GM19397 (cell line): ENCODE measurements around the gene RTN4R.

Experiments
- ATAC-seq: cut with Tn5 transposase; IDR thresholded peaks from one replicate; pipeline ENCODE4 v1.9.1; 2021; ENCODE audit warnings: mild to moderate bottlenecking, moderate library complexity; ENCODE audit not compliant: unreplicated experiment

The RTN4R gene

DNA sequence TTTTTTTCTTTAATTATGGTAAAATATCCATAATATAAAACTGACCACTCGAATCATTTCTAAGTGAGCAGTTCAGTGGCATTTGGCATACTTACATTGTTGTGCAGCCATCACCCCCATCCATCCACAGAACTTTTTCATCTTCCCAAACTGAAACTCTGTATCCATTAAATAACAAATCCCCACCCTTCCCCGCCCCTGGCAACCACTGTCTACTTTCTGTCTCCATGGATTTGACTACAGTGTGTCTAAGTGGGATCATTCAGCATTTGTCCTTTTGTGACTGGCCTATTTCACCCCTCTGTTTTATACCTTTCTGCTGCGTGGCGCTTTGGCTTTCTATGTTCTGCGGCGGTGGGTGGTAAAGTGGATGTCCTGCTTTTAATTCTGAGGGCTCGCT is 49.1 kb downstream of the RTN4R start:
- ATAC-seq: no peak

DNA sequence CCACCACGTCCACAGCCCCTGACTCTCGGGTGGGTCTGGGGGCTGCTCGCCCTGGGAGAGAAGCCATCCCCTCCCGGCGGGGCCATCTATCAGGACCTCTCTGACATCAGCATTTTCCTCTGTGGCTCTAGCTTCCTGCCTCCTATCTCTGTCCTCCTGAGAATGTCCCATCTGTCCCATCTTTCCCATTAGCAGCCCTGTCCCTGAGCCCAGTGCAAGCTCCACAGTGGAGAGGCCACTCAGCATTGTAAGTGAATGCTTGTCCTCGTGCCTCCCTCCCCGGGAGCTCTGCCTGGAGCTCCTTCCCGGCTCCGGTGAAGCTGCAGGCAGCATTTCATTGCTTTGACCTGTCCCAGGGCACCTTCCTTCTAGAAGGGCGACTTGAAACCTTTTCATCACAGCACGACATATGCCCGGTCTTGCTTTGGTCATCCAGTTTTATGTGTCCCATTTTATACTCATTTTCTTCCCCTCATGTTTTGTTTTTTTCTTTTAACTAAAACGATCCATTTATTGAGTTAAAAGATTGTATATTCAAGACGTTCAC is 49.7 kb downstream of the RTN4R start:
- ATAC-seq: no peak

DNA sequence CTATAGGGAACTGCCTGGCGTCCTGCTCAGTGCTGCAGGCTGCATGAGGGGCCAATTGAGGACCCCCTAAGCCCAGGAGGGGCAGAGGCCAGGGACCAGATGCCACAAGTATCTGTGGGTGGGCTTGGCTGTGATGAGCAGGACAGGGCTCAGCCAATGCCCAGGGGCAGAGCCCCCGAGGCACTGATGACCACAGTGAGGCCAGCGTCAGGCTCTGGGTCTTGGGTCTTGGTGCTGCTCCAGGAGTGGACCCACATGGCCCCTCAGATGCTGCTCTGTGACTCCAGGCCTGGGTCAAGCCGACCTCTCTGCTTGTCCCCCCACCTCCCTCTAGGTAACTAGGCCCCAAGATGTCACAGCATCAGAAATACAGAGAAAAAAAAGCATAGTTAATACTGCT is 50.6 kb downstream of the RTN4R start:
- no peak for ATAC-seq

DNA sequence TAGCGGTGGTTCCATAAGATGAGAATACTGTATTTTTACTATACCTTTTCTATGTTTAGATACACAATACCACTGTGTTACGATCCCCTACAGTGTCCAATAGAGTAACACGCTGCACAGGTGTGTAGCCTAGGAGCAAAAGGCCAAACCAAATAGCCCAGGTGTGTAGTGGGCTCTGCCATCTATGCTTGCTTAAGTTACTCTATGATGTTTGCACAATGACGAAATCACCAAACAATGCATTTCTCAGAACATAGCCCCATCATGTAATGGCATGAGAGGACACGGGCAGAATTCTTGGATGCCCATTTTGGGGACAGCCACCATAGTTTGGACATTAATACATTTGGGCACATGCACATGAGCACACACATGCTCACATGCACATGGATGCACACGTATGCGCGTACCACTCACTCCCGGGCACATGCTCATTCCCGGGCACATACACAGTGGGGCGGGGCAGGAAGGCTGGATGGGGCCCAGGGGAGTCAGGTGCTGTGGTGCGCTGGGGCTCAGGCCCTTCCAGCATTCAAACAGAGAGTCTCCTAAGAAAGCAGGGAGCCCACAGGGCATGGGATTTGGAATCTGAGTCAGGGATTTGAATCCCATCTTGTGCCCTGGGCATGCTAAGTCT is 51.1 kb downstream of the RTN4R start:
- no peak for ATAC-seq

DNA sequence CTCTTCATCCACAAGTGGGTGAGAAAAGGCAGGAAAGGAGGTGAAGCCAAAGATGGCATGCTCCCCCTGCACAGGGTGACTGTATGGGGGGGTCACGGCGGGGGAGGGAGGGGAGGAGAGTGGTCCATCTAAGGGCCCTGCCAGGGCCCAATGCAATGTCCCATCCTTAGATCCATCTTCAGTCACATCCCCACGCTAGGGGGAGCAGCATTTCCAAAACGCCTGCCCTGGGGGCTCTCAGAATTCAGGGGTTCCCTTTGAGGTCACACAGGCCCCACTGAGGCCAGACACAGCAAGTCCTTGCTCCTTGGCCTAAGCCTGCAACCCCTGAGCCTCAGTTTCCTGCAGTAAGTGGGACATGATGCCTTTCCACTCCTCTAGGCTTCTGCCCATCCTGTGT is 52.4 kb downstream of the RTN4R start:
- no peak for ATAC-seq

DNA sequence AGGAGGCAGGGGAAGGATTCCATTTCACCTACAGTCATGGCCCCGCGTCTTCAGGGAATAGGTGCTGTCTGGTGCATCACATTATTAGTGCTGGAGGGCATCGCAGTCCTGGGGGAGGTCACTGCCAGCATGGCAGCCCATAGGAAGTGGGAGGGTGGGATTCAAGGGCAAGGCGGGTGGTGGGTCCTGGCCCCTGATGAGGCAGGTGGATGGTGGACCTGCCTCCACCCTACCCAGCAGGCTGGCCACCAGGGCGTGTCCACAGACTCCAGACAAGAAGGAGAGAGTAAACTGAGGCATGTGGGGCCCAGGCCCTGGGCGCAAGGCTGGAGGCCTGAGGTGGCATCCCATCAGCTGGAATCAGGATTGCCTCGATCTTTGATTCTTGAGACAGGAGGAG is 53.3 kb downstream of the RTN4R start:
- no peak for ATAC-seq

DNA sequence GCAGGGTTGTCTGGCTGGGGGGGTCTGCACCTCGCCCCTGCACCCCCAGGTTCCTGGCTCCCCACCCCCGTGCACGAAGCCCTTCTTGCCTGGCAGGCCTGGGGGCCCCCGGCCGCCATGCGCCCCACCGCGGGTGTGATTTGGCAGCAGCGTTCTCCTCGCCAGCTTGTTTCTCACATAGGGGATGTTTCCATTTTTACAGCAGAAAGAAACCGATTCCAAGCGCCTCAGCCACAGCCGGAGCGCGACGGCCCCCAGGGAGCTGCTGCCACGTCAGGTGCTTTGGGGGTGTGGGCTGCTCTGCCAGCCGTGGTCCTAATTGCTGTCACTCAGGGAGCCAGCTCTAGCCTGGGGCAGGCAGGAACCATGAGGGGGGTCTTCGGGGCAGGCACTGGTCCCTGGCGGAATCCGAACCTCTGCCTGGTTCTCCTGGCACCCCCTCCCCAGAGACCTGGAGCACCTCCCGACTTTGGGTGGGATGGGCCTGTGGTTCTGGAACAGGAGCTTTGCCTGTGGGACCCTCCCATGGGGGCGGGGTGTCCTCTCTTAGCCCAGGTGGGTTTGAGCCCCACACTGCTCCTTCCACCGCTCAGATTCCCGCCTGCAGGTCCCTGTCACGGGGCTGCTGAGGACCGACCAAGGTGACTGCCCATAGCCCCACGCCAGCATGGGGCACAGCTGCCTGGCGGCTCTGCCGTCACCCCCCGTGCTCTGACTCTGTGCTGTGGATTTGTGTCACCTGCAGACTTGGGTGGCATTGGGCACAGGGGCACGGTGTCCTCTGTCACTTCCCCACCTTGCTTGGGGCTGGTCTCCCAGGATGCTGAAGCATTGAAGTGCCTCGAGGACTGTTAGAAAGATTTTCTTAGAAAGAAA is 54.0 kb downstream of the RTN4R start:
- no peak for ATAC-seq

DNA sequence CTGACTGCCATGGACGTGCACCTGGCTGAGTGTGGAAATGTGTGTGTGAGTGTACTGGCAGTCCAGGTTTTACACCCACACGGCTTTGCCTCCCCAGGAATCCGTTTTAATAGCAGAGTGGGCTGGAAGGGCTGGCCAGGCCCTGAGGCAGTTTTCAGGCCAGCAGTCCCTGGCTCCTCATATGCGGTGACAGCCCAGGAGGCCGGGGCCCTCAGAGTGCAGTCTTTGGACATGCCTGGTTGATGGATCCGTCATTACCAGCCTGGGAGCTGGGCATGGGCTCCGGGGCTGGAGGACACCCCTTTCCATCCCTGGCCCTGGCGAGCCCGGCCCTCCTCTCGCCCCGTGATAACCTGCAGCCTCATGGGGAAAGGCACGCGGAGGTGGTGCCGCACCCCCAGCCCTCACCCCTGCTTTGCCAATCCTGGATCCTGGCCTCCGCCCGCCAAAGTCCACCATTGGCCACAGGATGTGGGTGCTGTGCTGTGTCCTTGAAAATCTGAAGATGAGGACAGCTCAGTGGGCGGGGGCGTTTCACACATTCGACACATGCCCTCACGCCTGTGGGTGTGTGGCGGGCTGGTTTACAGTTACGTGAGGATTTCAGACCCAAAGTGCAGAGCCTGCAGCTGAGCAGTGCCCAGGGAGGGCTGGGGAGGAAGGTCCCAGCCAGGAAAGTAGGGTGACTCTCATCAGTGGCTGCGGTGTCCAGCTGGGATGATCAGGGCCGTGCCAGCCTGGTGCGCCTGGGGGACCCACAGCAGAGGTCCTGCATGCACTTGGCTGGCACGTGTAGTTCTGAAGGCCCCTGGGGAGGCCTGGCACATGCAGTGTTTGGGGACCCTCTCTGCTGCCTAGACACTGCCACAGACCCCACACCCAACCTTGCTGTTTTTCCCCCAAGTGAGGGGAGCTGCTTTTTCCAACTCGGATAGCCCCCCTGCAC is 55.1 kb downstream of the RTN4R start:
- ATAC-seq: no peak

DNA sequence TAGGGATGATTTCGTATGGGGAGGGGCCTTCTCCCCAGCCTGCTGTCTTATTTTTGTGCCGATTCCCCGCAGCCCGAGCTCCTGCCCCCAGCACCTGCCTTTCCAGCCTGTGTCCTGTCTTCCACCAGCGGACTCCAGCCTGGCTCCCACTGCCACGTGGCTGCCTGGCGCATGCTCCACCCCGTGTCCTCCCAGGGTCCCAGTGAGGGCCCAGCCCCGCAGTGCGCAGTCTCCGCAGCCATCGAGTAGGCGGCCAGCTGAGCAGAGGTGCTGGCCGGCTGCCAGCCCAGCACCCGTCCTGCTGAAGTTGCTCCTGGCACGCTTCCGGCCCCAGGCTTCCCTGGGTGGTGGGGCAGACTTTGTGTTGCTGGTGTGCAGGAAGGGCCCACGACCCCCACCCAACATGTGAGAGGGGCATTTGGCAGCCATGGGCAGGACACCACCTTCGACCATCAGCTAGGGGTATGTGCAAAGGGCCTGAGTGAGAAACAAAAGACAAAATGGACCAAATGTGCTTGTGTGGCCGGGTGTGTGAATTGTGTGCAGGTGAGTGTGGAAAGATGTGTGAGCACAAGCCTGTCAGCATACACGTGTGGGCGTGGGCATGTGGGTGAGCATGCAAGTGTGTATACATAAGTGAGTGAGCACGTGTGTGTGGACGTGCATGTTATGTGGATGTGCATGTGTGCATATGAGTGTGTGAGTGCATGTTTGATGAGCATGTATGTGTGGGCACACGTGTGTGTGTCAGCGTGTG is 55.9 kb downstream of the RTN4R start:
- ATAC-seq: no peak

DNA sequence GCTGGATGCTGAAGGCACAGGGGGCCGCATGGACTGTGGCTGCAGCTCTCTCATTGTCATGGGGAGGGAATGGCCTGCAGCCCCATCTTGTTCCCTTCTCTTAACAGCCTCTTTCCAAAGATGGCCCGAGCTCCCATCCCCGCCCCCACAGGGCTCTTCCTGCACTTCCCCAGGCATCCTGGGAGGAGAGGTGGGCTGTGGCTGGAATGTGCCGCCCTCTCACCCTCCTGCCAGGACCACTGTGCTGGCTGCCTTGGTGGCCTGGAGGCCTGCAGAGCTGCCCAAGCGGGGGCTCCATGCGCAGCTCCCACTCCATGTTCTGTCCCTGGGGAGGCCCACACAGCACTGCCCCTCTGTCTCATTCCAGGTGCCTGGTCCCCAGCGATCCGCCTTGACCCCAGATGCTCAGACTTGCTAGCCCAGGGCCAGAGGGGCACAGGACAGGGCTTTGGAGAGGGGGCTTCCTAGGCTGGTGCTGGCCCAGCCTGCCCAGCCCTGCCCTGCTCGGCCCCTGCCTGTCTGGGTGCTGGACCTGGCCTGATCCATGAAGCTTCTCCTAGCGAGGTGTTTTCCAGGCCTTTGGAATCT is 56.6 kb downstream of the RTN4R start:
- no peak for ATAC-seq

DNA sequence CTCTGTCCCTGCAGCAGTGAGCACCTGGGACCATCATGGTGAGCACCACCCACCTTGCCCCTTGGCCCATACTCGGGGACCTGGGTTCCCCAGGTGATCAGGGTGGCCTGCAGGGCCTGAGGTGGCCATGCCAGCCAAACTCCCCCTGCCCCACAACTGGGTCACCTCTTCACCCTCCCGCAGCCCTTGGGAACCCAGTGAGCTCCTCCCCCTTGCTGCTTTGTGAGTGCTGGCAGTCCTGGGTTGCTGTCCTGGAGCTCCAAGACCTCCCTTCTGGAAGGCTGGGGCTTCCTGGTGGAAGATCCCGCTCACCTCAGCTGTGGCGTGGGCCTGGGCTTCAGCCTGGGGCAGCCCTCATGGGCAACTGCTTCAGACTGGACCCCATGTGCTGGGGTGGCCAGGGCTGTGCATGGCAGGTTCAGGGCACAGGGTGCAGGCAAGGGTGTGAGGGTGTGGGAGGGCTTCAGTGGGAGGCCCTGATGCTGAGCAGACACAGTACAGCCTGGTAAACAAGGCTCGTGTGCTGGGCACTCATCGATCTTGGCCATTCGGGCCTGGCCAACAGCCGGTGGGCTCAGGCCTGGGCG is 57.6 kb downstream of the RTN4R start:
- ATAC-seq: no peak

DNA sequence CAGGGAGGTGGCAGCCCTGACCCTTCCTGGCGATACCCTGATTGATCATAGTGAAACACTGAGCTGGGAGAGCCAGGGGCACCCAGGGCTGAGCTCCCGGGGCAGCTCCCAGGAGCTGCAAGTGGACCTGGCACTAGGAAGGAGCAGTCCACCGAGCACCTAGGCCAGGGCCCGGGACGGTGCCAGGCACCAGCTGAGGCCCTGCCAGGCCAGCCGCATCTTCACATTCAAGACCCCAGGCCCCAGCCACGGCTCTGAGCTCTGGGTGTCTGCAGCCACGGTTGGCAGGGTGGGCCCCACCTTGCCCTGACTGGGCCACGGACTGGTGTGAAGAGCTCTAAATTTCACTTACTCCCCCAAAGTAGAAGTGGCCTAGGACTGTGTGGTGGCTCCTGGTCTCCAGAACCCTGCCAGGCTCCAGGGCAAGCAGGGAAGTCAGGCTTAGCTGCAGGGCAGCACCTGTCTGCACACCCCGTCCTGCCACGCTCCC is 58.3 kb downstream of the RTN4R start:
- no peak for ATAC-seq

DNA sequence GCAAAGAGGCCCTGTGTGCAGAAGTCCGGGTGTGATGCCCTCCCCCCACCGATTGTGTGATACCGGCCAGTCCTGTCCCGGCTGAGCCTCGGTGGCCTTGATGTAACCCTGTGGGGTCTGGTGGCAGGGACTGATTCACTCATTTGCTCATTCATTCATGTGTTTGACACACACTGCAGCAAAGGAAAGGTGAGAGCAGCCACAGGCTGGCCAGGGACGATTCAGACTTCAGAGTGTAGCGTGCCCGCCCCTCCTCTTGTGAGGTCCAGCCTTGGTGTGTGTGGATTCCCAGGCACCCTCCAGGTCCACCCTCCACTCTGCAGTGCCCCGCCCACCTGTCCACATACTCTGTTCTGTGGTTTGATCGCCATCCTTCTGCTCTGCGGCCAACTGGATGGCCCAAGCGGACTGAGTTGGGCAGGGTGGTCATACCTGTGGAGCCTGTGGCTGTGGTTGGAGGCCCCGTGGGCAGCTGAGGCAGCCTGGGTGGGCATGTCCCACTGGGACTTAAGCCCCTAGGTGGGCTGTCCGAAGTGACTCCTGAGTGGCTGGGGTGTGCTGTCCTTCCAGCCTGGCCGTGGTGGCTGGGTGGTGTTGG is 59.3 kb downstream of the RTN4R start:
- no peak for ATAC-seq

DNA sequence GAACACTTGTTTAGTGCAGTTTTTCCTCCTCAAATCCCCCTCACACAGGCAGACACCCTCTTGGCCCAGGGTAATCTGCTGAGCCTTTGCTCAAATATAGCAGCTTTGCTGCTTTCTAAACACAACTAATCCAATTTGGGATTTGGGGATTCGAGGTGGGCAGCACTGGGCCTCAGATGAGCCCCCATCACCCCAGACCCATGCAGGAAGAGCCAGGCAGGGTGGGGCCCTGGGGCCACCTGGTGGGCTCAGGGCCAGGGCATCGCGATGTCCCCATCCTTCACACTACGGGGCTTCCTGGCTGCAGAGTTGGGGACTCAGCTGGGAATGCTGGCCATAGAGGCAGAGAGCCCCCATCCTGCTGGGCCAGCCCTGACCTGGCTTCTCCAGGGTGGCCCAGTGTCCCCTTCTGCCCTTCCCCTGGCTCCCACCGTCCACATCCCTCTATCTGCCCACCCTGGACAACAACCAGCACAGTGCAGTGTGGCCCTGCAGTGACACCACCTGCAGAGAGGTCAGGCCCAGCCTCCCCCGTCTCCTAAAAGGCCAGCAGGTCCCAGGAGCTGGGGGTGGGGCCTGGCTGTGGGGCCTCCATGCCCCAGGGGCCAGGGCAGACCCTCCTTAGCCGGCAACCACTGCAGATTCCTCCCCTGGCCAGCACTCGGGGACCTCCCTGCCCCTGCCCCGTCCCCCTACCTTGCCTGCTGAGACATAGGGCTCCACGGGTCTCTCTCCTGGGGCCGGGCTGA is 60.7 kb downstream of the RTN4R start:
- no peak for ATAC-seq

DNA sequence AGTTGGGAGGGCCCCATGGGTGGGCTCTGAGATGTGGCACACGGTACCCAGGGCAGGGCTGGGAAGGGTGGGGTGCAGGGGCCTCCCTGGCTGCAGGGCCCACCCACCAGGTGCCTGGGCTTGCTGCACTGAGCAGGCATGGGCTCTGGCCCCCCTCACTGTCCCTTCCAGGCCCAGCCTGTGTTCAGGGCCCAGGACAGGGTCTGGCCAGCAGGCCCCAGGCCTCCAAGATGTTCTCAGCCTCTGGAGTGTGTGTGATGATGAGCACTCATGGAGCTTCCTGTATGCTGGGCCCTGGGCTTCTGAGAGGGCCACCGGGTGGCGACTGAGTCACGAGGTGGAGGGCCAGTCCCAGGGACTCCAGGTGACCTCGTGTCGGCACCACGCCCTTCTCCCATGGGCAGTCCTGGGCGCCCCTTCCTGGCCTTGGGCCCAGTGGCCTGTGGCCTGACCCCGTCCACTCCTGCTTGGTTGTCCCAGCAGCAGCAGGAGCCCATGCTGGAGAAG is 61.4 kb downstream of the RTN4R start:
- peak; percentile 16 for ATAC-seq

DNA sequence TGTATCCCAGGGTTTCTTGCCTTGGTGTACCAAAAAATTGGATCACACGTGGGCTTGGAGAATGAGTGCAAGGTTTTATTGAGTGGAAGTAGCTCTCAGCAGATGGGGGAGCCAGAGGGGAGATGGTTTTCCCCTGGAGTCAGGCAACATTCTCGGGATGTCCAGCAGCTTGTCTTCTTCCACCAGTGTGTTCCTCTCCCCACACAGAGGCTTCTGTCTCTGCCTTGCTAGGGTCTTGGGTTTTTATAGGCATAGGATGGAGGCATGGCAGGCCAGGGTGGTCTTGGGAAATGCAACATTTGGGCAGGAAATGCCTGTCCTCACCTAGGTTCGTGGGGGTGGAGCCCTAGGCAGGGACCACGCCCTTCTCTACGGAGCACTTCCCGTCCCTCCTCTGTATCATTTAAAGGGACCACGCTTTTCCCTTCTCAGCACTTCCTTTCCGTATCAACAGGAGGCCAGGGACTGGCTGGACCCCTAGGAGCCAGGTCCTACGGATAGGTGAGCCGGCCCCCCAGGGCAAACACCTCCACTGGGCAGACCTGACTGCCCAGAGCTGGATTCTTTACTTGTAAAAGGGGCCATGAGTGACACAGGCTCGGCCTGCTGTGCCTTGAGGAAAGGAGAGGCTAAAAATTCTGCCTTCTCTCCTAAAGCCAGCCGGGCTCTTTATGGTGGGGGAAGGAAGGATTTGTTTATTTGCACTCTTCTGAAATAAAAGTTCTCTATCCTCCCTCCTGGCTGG is 62.0 kb downstream of the RTN4R start:
- ATAC-seq: peak; percentile 49

DNA sequence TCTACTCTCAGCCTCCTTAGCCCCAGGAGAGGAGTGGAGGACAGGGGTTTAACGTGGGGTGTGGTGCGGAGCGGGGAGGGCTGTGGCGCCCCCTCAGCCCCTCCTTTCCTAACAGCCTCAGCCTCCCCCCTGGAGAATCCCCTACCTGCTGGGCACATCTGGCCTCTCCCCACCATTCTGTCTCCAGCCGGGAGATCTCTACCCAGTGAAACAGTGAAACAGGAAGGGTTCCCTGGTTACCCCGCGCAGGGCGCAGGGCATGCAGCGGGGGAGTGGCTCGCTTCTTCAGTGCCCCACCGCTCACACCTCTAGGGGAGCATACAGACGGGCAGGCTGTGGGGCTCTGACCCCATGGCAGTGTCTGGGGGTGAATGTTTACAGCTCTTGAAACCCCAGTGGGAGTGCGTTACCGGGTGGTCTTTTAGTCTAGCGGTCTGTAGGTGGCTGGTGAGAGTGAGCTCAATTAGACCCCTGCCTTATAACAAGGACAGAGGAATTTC is 62.6 kb downstream of the RTN4R start:
- ATAC-seq: no peak
